Jurkat, Clone E6-1 (cell line): ENCODE measurements around the gene NT5DC1.

Source experiments
- DNase-seq: peaks from one replicate; pipeline ENCODE4 v3.0.0-alpha.2; 2011; ENCODE audit warnings: low read depth, low spot score
- H3K4me3 ChIP-seq: 2 replicates; pipeline ENCODE4 v1.5.1; 2011; ENCODE audit warnings: mild to moderate bottlenecking, low read length, control low read depth, moderate library complexity

The NT5DC1 gene

DNA sequence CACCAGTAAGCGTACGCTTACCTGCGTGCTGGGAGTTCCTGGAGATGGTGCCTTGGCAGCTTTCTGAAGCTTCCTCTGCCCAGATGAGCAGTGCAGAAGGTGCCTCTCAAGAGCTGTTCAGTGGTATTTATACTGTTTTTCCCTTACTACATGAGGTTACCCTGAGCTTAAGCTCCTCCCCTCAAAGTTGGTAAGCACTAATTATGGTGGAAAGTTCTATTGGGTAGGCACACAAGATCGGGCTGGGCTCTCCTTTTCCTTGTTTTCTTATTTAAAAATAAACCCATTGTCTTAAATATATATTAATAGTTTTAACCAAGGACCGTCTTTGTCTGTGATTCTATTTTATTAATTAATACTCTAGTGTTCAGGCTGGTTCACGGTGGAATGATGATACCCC, 25.4 kb downstream of the NT5DC1 start, which contains the start of gene COL10A1:
Gene COL10A1, minus strand, starts transcription at position 101 of the 400 bp plus-strand sequence. CDS start 640 bp downstream, outside the sequence.
- H3K4me3 ChIP-seq, result no peak within 1 kb of the TSS
- no peak for DNase-seq

DNA sequence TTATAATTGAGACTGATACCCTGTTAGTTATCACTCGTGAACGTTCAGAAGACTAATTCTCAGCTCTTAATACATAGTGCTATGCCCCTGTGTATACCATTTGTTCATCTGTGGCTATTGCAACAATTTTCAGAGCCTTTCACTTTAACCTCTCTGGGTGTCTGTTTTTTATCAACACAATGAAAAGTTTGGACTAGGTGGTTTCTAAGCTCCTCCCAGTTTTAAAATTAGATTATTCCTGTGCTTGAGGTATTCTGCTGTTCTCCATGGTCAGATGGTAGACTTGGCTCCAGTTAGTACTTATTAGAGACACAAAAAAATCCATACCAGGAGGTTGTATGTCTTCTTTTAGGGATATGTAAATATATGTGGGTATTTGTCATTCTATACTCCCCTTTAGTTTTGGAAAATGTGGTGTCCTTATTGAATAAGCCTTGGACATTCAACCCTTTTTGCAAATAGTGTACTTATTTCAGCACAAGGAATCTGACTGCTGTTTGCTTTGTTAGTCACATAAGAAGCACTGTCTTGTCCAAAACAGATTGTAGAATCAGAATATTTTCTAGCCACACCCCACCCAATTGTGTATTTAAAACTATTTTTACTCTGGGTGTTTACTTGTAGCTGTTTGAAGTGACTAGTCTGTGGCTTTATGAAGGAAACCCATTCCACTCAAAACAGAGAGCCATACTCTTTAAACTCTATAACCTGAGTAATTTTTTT, 27.3 kb downstream of the NT5DC1 start:
- DNase-seq, result no peak
- H3K4me3 ChIP-seq, result no peak overlapping the region

DNA sequence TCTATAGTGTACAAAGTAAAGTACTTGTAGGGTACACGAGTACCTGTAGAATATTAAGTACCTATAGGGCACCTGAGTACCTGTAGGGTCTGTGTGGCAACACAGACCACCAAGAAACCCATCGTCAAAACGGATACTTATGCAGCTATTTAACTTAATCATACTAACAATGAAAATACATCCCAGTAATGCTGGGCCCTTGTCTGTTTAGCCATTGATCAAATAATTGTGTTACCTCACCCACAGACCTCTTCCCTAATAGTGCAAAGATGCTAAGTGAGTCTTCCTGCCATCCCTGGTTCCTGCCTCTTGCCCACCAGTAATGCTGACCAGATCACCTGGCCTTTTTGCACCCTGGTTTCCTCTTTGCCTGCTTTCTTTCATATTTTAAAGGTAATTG, 32.8 kb downstream of the NT5DC1 start:
- DNase-seq, result no peak
- H3K4me3 ChIP-seq, result no peak overlapping the region

DNA sequence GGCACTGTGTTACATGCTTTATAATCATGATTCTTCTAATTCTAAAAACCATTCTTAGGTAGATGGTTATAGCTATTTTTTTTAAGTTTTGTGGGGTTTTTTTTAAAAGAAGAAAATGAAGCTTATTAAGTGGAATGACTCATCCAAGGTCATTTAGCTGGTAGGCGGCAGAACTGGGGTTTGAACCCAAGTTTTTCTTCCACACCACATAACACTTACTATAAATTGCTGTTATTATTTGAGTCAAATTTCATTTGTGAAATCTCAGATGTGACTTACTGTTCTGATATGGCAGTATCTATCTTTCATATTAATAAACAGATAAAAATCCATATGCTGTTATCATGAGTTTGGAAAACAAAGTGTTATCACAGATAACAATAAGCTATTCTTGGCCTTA, 35.7 kb downstream of the NT5DC1 start:
- DNase-seq, result no peak
- H3K4me3 ChIP-seq, result no peak overlapping the region

DNA sequence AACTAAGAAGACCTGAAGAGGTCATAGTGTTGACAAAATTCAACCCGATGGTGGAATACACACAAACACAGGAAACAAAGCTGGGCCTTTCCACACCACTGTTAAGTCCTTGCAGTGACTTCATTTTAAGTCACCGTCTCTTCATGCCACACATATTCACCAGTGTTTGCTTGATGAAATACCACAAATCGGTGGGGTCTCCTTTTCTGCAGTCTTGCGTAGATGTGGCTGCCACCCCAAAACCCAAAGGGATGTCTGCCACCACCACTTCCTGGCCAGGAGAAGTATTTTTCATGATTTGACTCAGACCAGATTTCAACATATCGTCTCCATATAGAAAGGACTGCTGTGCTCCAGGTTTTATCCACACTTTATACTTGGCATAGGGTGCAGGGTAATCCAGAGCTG, 36.3 kb downstream of the NT5DC1 start:
- DNase-seq, result no peak

DNA sequence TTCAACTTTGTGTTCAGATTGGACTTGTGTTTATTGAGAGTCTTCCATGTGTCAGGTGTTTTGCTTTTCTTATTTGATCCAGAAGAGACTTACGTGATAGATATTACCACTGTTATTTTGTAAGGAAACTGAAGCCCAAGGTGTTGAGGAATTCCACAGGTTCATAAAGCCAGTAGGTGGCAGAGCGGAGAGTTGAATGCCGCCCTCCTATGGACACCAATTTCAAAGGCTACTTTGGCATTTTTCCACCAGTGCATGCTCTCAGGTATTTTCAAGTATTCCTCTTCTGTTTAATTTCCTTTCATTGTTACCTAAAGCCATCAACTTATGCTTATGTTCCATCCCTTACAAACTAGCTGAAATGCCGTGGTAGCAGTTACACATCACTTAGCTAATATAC, 39.3 kb downstream of the NT5DC1 start:
- no peak for DNase-seq
- no peak overlapping the region for H3K4me3 ChIP-seq

More for the DNA sequence above, 36.3 kb downstream of the NT5DC1 start:
- H3K4me3 ChIP-seq, result no peak overlapping the region

DNA sequence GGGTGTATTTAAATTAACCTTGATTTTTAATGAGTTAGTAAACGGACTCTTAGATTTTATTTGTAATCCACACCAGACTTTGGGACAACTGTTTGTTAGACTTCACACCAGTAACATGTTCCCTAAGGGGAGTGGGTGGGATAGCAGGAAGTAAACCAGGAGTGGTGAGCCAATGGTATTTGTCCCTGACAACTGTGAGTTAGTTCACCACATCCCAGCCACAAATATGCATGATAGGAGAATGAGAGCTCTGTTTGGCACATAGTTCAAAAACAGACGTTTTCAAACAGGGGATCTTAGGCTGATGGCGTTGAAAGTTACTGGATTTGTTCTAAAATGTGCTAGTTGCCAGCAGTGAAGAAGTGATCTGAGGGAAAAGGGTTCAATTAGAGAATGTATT, 44.0 kb downstream of the NT5DC1 start:
- H3K4me3 ChIP-seq, result no peak overlapping the region
- DNase-seq, result peak; percentile 24

DNA sequence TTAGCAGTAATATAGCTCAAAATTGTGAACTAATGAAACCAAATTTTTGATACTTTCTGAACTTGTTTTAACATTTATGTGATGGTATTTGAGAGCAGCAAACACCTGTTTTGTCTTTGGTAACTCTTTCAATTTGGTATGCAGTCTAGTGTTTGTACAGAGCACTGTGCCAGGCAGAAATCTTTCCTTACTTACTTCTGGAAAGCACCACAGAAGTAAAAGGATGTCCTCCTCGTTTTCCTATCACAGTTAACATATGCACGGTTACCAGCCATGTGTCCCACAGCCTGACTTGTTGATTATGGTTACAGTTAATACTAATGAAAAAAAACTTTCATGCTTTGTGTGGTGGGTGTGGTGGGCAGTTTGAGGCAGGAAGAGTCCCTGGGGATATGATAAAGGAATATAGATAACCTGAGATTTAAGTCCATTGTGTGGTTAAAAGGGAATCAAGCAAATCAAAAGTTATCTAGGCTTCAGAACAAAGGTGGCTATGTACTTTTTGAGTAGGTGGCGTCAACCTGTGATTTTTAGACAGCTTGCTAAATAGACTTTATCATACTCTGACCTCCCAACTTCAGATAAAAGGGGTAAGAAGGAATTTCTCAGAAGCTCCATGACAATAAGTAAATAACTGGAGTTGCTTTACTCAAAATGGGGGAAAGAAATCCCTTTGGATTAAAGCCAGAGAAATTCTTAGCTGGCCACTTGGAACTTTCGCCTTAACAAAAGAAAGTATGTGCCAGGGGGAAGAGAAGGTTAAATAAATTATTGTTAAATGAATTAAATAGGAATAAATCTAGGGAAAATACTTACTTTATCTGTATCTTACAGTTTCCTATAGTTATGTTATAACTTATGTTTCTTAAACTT, 45.4 kb downstream of the NT5DC1 start:
- DNase-seq, result no peak
- no peak overlapping the region for H3K4me3 ChIP-seq

DNA sequence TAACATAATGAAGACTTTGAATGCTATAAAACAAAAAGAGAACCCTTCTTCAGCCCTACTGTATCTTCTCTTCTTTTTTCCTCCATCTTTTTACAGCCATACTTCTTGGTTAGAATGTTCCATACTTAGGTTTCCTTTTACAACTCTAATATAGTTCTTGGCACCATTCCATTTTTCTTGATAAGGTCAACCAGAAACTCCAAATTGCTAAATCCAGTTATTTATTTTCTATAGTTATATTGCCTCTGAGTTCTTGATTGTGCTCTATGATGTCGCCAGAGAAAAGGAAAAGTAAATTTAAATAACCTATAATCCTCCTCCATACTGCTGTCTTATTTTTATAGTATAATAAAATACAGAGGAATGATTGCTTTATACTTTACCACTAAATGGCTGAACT, 52.0 kb downstream of the NT5DC1 start:
- no peak overlapping the region for H3K4me3 ChIP-seq
- DNase-seq, result no peak

DNA sequence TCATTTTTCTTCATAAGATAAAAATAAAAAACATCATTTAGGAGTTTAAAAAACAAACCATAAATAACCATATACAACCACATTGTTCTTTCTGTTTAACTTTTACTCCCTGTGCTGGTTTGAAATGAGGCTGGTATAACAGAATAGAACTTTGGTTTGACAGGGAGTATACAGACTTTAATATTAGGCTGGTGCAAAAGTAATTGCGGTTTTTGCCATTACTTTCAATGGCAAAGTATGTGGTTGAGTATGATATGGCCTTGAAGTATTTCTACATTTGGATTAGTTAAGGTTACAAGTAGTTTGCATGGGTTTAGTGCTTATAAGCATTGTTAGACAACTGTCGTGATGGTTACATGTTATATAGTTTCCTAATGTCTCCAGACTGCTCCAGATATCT, 54.2 kb downstream of the NT5DC1 start:
- DNase-seq, result no peak
- H3K4me3 ChIP-seq, result no peak overlapping the region

DNA sequence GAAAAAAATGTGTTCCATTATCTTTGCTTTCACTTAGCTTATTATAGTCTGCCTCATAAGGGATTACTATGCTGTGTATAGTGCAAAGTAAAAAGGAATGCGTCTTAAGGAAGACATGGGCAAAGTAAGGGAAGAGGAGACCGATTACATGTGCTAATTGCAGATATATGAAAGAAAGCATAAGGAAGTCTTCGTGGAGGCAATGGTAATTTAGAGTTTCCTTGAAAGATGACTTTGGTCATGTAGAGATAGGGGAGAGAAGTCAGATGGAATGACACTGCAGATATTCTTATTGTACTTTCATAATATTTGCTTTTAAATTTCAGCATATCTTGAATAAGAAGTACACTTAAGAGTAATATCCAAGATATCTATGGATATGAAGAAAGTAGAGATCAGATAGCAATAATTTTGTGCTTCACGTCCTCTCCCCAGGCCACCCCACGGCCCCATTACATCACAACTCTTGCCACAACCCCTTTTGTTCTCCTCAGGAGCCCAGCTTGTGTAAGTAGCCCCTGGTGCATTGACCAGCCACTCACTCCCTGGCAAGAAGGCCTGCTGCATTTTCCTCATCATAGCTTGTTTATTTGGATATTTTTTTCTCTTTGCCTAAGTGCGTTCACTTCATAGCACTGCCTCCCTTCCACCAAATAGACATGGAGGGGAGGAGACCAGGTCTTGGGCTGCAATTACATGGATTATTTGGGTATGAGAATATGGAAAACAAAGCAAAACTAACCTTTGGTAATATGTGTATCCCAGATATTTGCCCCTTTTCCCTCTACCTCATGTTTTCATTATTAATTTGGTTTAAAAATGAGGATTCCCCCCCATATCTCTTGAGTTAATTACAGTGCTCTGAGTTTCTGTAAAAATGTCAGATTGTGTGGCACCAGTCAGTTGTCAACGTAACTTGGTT, 56.0 kb downstream of the NT5DC1 start:
- H3K4me3 ChIP-seq, result no peak overlapping the region
- no peak for DNase-seq

DNA sequence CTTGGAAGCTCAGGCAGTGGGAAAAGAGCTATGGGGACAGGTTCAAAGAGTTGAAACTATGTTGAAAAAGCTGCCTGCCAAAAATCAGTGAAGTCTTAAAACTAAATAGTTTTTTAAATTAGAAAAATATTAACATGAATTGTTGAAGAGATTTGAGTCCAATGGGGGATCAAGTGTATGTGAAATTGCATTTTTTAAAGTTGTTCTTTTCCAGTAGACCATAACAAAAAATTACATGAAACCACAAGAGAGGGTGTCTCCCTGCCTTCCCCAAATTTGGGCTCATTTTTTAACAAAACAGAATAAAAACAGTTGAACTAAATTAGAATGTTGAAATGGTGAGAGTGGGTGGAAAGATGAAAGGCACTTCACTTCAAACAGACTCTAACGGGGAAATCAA, 56.7 kb downstream of the NT5DC1 start:
- H3K4me3 ChIP-seq, result no peak overlapping the region
- DNase-seq, result no peak

DNA sequence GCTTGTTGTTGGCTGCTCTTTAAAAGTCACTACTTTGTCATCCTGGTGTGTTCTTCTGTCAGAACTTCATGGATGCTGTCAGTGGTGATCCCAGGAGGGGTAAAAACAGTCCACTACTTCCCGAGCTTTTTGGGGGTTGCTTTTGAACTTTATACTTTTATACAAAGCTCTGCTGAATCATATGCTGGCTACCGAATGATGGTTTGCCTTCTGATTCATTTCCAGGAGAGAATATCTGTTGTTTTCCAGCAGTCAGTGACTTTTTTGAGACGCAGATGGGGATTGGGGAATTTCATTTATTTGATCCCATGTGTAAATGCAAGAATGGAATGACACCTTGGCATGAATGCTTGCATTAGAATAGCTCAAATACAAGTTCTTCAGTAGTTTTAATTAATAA, 58.0 kb downstream of the NT5DC1 start:
- H3K4me3 ChIP-seq, result no peak overlapping the region
- DNase-seq, result no peak

DNA sequence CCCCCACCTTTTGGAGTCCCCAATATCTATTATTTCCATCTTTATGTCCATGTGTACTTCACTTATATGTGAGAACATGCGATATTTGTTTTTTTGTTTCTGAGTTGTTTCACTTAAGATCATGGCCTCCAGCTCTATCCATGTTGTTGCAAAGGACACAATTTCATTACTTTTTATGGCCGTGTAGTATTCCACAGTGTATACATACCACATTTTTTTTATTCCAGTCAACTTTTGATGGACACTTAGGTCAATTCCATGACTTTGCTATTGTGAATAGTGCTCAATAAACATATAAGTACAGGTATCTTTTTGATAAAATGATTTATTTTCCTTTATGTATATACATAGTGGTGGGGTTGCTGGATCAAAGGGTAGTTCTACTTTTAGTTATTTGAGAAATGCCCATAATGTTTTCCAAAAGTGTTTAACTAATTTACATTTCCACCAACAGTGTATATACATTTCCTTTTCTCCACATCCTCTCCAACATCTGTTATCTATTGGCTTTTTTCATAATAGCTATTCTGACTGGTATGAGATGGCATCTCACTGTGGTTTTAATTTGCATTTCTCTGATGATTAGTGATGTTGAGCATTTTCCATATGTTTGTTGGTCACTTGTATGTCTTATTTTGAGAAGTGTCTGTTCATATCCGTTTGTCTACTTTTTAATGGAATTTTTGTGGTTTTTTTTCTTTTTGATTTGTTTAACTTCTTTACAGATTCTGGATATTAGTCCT, 59.3 kb downstream of the NT5DC1 start:
- no peak for DNase-seq
- H3K4me3 ChIP-seq, result no peak overlapping the region

DNA sequence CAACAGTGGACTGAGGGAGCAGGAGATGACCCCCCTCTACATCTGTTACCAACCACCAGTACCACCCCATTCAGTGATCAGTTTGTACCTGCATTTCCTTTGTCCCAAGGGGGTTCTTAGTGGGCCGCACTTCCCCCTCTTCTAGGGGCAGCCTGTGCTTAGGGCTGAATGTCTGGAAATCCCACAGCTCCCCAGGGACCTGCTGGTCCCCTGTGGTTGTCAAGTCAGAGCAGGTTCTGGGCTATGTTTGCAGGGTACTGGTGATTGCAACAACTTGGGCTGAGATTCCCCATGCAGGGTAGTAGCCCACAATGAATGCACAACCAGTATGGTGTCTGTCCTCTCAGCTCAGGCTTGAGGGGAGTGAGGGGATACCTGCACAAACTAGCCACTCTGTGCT, 64.9 kb downstream of the NT5DC1 start:
- no peak overlapping the region for H3K4me3 ChIP-seq
- DNase-seq, result no peak

DNA sequence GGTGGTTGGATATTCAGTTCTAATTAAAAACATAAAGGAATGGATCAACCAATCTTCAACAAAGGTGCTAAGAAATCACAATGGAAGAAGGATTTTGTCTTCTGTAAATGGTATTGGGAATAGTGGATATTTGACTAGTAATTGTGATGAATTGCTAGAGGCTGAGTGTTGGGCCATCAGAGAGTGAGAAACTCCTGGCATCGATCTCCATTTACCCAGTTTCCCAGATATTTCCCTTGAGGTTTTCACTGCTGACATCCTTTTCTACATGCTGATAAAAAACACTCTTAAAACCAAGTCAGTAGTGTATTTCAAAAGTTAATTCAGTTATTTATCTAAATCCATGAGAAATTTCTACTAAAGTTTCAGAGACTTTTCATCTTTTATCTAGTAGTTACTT, 65.7 kb downstream of the NT5DC1 start:
- no peak overlapping the region for H3K4me3 ChIP-seq
- DNase-seq, result no peak

DNA sequence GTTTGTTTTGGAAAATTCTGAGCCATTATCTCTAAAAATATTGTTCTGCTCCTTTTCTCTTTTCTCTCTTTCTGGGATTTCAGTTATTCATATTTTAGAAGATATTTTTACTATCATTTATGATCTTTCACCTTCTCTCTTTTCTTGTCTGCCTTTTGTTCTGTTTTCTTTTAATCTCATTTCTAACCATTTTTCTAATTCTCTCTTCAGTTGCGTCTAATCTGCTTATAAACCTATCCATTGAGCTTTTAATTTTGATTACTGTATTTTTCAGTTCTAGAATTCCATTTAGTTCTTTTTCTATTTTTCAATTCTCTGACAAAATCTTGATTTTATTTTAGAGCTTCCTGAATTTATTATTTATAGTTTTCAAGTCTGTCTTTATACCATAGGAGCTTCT, 67.5 kb downstream of the NT5DC1 start:
- no peak for DNase-seq
- H3K4me3 ChIP-seq, result no peak overlapping the region

DNA sequence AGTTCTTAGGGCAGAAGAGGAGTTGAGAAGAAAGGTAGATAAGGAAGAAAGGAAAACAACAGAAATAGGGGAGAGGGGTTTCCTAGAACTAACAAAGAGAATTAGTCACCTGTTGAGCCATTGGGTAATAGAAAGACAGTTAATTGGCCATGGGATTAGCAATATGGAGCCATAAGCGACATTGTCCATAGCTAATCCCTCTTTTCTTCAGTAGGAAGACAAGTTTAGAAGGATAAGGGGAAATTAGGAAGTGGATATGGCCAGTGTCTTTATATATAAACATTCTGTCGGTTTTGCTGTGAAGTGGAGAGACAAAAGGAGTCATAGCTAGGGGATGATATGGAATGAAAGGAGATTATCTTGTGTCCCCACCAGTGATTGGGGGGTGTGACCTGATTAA, 69.2 kb downstream of the NT5DC1 start:
- DNase-seq, result no peak
- H3K4me3 ChIP-seq, result no peak overlapping the region
